ENCODE data around the gene APLP1.
"Not testable (repeated sequence)": the region's sequence is repeated elsewhere in the genome, so short reads cannot be mapped to it uniquely, and the experiment has no call there.

The APLP1 gene

DNA sequence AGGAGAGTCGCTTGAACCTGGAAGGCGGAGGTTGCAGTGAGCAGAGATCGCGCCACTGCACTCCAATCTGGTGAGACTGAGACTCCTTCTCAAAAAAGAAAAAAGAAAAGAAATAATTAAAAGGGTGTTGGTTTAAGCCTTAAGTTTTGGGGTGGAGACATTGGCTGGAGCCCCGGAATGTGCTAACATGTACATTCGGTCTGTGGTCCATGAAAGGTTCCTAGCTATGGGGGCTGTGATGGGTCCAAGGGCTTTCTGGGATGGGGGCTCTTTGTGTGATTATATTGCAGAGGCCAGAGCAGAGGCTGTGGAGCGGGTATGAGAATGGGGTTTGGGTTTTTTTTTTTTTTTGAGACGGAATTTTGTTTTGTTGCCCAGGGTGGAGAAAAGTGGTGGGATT is 17.5 kb downstream of the APLP1 start:
- no peak for DNase-seq

DNA sequence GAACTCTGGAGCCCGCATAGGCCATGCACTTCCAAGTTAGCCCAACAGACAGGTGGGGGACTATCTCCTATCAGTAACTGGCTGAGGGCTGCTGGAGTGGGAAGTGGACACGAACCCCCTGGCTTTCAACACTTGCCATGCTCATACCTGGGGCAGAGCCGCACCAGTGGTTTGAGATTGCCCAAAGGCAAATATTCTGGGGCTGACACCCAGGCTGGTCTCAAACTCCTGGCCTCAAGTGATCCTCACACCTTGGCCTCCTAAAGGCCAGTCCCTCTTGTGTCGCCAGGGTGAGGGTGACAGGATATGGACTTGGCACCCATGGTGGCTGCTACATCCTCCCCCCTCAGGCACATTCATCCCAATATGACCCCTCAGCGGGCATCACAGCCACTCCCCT is 18.8 kb downstream of the APLP1 start:
- DNase-seq, result no peak

DNA sequence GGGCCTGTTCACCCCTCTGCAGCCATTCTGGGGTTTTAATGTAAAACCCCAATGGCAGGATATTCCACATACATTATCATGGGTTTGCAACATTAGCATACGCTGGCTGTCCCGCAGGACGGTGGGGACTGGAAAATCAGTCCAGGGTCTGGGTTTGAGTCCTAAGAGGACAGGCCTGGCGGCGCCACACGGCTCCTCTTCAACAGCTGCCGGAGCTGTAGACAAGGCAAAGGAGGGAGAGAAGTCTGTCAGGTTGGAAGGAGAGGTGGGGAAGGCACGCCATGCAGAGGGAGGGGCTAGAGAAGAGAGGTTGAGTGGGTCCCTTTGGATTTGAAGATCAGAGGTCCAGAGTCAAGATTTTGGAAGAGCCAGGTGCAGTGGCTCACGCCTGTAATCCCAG is 20.0 kb downstream of the APLP1 start:
- no peak for DNase-seq

- no peak for DNase-seq
Measured at GRCh38 chr19:35889370-35890112, 21.2 kb downstream of the APLP1 start.

GRCh38 chr19:35890113-35890650 is 21.8 kb downstream of the APLP1 start:
- no peak for DNase-seq

DNA sequence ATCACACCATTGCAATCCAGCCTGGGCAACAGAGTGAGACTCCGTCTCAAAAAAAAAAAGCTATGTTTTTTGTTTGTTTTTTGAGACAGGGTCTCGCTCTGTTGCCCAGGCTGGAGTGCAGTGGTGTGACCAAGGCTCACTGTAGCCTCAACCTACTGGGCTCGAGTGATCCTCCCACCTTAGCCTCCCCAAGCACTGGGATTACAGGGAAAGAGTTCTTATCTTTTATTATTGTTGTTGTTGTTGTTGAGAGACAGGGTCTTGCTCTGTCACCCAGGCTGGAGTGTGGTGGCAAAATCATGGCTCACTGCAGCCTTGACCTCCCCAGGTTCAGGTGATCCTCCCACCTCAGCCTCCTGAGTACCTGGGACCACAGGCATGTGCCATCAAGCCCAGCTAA is 23.4 kb downstream of the APLP1 start:
- DNase-seq, result not testable (repeated sequence)

DNA sequence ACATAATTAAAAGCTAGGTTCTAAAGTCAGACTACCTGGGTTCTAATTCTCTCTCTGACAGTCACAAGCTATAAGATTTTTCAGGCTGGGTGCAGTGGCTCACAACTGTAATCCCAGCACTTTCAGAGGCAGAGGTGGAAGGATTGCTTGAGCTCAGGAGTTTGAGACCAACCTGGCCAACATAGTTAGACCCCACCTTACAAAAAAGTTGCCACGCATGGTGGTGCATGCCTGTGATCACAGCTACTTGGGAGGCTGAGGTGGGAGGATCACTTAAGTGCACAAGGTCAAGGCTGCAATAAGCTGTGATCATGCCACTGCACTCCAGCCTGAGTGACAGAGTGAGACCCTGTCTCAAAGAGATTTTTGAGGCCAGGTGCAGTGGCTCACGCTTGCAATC is 26.0 kb downstream of the APLP1 start:
- DNase-seq, result no peak

GRCh38 chr19:35895911-35896642 is 27.7 kb downstream of the APLP1 start:
- no peak for DNase-seq

GRCh38 chr19:35896643-35897040 is 28.3 kb downstream of the APLP1 start:
- no peak for DNase-seq

- DNase-seq, result no peak
Measured at GRCh38 chr19:35897706-35898451, 29.5 kb downstream of the APLP1 start.

GRCh38 chr19:35898499-35898809 is 30.1 kb downstream of the APLP1 start:
- no peak for DNase-seq

DNA sequence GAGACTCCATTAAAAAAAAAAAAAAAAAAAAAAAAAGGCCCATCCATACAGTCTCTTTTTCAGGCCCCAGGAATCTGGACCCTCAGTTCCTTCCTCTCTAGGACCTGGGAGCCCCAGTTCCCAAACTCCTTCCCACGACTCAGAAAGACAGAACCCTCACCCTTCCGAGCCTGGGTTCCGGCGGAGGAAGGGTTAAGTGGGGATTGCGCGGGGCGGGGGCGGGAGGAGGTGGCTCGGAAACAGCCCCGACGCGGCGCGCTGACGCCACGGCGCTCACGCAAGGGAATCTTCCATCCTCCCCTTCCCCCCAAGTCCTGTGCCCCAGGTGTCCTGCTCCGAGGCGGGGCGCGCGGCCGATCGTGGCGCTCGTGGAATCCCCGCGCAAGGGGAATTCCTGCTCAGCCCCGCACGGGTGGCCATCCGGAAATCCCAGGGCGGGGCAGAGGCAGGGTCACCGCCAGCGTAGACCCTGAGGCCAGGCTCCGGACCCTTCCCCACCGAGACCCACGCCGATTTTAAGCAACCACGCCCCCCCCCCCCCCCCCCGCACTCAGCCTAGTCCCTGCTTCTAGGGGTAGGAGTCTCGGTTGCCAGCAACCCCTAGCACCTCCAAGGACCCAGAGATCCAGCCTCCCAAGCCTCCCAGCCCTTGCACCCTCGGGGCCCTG is 31.3 kb downstream of the APLP1 start:
- peak; percentile 63 to 67 for DNase-seq

DNA sequence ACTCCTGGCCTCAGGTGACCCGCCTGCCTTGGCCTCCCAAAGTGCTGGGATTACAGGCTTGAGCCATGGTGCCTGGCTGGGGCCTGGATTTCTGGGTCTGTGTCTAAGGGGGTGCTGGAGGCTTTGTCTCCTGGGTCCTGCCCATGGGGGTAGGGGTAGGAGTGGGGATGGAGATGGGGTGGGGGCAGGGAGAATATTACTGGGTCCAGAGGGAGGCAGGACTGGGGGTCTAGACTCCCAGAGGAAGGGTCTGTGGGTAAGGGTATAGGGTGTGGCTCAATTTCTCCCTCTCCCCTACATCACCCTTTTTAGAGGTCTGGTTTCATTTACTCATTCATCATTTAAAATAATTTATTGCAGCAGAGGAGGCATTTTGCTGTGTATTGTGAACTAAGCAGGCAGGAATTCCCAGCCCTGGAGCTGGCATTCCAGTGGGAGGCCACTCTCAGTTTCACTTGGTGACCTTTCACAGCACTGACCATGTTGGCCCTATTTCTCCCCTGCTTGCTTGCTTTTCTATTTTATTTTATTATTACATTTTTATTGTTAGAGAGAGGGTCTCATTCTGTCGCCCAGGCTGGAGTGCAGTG is 32.8 kb downstream of the APLP1 start:
- no peak for DNase-seq

GRCh38 chr19:35901854-35902661 is 33.7 kb downstream of the APLP1 start, which contains the start of gene HCST:
TSS of gene HCST (plus strand) at chr19:35902529. CDS start at chr19:35902594, 65 bp downstream.
- DNase-seq, result peak in 1 of 2 experiments; percentile 26

DNA sequence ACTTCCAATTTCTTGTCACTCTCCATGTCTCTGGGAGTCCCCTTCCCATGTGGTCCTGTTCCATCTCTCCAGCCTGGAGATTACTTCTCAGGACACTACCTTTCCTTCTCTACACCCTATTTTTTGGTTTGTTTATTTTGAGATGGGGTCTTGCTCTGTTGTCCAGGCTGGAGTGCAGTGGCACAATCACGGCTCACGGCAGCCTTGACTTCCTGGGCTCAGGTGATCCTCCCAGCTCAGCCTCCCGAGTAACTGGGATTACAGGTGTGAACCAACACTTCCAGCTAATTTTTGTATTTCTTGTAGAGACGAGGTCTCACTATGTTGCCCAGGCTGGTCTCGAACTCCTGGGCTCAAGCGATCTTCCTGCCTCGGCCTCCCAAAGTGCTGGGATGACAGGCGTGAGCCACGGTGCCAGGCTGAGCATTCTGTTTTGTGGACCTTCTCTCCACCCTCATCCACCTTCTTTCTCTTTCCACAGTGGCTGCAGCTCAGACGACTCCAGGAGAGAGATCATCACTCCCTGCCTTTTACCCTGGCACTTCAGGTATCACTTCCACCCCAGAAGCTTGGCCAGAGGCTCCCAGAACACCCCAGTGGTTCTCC is 34.6 kb downstream of the APLP1 start:
- no peak for DNase-seq

GRCh38 chr19:35903550-35904179 is 35.3 kb downstream of the APLP1 start:
- DNase-seq, result peak; percentile 41 to 53

DNA sequence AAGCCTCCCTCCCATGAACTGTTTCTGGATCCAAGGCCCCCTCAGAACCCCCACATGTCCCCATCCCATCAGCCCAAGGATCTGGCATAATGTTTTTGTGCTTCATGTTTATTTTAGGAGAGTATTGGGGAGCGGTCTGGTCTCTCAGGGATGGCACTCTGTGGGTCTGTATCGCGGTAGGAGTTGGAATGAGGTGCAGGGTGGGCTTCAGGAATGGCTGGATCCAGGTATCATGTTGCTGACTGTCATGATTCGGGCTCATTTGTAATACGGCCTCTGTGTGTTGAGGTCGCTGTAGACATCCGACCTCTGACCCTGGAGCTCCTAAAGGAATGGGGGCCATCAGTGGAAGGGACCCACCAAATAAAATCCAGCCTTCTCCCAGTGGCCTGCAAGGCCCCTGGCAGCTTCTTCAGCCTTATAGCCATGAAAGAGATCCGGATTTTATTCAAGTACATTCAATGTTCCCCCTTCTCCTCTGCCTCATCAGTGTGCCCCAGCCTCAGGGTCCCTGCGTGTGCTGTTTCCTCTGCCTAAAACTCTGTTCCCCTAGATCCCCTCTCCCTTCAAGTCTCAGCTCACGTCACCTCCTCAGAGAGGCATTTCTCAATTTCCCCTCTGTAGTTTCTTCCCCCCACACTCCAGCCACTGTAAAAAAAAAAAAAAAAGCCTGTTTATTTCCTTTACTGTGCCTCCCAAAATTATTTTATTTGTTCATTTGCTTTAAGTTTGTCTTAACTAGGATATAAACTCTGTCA is 36.1 kb downstream of the APLP1 start:
- DNase-seq, result no peak

GRCh38 chr19:35905178-35905727 is 36.9 kb downstream of the APLP1 start:
- no peak for DNase-seq

DNA sequence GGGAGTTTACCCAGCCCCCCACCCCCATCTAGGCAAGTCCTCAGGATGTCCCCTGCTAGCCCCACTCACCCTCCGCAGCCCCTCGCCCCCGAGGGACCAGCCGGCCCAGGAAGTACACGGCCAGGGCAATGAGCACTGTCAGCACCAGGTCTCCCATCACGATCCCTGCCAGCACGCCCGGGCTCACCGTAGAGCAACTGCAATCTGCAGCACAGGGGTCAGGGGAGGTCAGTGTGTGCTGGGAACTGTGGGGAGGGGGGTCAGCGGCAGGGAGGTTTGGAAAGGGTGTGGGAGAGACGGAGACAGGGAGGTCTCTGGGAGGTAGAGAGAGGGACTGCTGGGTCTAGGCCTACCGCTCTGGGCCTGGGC is 39.0 kb downstream of the APLP1 start:
- DNase-seq, result no peak

DNA sequence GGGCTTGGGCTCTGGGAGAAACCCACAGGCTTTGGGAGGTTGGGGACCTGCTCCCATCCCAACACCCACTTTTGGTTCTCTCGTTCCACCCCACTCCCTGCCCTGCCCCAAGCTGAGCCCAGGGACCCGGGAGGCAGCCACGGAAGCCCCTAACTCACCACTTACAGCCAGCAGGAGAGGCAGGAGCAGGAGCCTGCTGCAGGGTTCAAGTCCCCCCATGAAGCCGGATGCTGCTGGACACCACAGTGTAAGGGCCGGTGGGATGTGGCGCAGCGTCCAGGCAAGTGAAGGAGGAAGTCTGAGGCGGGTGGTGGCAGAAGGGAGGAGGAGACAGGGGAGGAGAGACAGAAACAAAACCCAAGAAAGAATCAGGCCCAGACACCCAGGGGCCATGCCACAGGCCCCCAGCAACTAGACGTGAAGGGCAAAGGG is 39.7 kb downstream of the APLP1 start, which contains the start of gene TYROBP:
TYROBP (minus strand) TSS at position 286 of the 432 bp plus-strand sequence; CDS start at position 219, 67 bp downstream.
- DNase-seq, result no peak

Data from SW 1271 (cell line).